Bronchial epithelial cell (primary cell): ENCODE results near the gene ITPRIP. TPM values are rescaled to one million over a fixed set of nuclear protein-coding genes. Genes with fewer than 3 reads are reported as not detected.
A peak's percentile ranks its signal among the peaks of the same experiment; 100 is the strongest.

ENCODE experiments used
- DNase-seq: peaks from one replicate; pipeline ENCODE4 v3.0.0-alpha.2; 2010; ENCODE audit warnings: low read depth
- FAIRE-seq: peaks from 2 replicates; lab custom pipeline; 2011; peaks lifted over from hg19 to GRCh38; lab: Jason Lieb, UNC
- H3K27me3 ChIP-seq: 2 replicates; pipeline ENCODE4 v1.5.1; 2011; ENCODE audit warnings: low read length; ENCODE audit not compliant: control insufficient read depth, insufficient read depth
- H3K36me3 ChIP-seq: 2 replicates; pipeline ENCODE4 v1.5.1; 2011; ENCODE audit warnings: low read length; ENCODE audit not compliant: control insufficient read depth, insufficient read depth
- H3K4me3 ChIP-seq: 2 replicates; pipeline ENCODE4 v1.5.1; 2011; ENCODE audit warnings: mild to moderate bottlenecking, low read depth, low read length, control low read depth
- total RNA-seq: library from RNA; depleted of rRNA; stranded (reverse); fragments of >200 nt; gene quantifications from 2 replicates; pipeline ENCODE4 v1.2.1, GENCODE V29; 2014
- TF ChIP-seq, protein P1 (sequence below): IDR thresholded peaks from 2 replicates; pipeline ENCODE4 v1.5.1; 2011; ENCODE audit warnings: mild to moderate bottlenecking, moderate library complexity, low read length, control low read depth, inconsistent platforms; ENCODE audit not compliant: insufficient read depth, severe bottlenecking

The ITPRIP gene
- total RNA-seq, 1 donor from 2014 or later, result 12.9 TPM

DNA sequence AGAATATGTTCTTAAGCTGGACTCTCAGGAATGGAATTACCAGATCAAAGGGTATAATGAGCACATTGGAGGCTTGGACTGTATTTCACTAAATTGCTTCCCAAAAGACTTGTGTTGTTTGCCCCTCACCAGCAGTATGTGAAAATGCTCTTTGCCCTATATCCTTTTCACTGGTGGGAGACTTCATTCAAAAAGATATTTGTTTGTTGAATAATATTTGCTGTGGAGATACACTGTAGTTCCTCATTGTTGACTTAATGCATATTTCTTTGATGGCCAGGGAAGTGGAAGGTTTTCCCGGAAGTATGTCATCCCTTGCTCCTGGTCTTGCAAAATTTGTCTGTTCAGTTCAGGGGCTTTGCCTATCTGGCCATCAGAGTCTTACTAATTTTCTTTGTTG, 49.9 kb downstream of the ITPRIP start:
- H3K4me3 ChIP-seq, result no peak overlapping the region
- TF ChIP-seq, protein P1, sequence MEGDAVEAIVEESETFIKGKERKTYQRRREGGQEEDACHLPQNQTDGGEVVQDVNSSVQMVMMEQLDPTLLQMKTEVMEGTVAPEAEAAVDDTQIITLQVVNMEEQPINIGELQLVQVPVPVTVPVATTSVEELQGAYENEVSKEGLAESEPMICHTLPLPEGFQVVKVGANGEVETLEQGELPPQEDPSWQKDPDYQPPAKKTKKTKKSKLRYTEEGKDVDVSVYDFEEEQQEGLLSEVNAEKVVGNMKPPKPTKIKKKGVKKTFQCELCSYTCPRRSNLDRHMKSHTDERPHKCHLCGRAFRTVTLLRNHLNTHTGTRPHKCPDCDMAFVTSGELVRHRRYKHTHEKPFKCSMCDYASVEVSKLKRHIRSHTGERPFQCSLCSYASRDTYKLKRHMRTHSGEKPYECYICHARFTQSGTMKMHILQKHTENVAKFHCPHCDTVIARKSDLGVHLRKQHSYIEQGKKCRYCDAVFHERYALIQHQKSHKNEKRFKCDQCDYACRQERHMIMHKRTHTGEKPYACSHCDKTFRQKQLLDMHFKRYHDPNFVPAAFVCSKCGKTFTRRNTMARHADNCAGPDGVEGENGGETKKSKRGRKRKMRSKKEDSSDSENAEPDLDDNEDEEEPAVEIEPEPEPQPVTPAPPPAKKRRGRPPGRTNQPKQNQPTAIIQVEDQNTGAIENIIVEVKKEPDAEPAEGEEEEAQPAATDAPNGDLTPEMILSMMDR, result no peak
- FAIRE-seq, result no peak
- no peak for DNase-seq
- no peaks in the 10 kb centered on the region for H3K27me3 ChIP-seq
- no peaks in the 10 kb centered on the region for H3K36me3 ChIP-seq

DNA sequence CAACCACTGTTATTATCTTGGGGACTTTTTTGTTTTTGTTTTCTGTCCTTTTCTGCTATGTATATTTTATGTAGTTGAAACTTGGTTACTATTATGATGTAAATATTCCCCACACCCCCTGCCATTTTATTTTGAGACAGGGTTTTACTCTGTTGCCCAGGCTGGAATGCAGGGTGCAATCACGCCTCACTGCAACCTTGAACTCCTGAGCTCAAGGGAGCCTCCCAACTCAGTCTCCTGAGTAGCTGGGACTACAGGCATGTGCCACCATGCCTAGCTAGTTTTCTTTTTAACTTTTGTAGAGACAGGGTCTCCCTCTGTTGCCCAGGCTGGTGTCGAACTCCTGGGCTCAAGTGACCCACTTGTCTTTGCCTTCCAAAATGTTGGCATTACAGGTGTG, 51.3 kb downstream of the ITPRIP start:
- Histone ChIP-seq H3K27me3 (no peaks in the 10 kb centered on the region), H3K4me3 (no peak overlapping the region), H3K36me3 (no peaks in the 10 kb centered on the region)
- DNase-seq (no peak), FAIRE-seq (no peak)
- TF ChIP-seq, protein P1, result no peak

DNA sequence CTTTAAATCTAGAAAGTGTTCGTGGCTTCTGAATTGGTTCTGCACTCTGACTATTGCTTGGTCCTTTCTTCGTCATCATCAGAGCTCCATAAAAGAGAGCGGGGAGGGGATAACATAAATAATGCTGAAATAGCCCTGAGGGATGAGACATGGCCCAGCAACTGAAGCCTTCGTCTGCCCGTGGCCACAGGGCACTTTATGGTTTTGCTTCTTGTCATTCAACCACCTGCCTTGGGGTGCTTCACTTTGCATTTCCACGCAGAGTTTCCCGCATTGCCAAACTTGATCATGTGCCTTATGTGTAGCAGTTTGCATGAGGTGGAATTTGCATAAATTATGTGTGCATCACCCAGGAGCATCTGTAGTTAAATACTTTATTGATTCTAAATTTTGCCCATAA, 53.4 kb downstream of the ITPRIP start:
- Histone ChIP-seq H3K36me3 (no peaks in the 10 kb centered on the region), H3K4me3 (no peak overlapping the region), H3K27me3 (no peaks in the 10 kb centered on the region)
- no peak for DNase-seq
- TF ChIP-seq, protein P1, result no peak
- no peak for FAIRE-seq

DNA sequence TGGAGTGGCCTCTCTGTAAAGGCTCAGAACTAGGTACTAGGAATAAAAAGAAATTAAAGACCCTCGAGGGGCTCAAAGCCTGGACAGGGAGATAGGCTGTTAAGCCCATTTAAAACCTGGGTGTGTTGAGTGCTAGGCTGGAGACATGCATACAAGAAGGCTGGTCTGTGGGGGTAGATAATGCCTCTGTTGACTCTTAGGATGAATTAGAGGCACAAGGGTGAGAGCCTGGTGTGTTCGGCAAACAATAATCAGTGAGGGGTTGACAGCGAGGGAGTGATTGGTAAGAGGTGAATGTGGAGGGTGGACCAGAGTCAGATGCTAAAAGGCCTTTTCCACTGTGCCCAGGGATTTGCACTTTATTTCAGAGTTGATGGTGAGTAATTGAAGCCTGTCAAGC, 56.6 kb downstream of the ITPRIP start:
- TF ChIP-seq, protein P1, result no peak
- DNase-seq (no peak), FAIRE-seq (no peak)
- H3K36me3 ChIP-seq, result no peaks in the 10 kb centered on the region
- no peaks in the 10 kb centered on the region for H3K27me3 ChIP-seq
- no peak overlapping the region for H3K4me3 ChIP-seq

DNA sequence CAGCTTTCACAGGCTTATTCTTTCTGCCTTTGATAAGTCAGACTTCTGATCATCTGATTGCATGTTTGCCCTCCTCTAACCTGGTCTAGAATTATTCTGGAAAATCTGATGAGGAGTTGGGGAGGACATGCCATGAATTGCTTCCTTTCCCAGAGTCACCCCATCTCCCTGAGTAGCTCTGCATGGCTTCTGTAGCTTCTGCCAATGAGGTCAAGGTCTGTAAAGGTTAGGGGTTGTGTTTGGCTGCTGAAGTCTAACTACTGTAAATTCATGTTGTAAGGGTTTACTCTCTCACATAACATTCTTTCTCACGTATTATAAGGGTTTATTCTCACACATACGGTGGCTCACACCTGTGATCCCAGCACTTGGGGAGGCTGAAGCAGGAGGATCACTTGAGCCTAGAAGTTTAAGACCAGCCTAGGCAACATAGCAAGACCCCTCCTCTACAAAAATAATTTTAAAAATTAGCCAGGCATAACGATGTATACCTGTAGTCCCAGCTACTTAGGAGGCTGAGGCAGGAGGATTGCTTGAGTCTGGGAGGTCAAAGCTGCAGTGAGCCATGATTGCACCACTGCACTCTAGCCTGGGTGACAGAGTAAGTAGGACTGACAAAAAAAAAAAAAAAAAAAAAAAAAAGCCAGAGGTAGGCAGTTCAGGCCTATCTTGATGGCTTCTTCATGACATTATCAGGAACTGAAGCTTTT, 58.6 kb downstream of the ITPRIP start:
- DNase-seq (no peak), FAIRE-seq (no peak)
- Histone ChIP-seq H3K36me3 (no peaks in the 10 kb centered on the region), H3K27me3 (no peaks in the 10 kb centered on the region), H3K4me3 (no peak overlapping the region)
- TF ChIP-seq, protein P1, result no peak

DNA sequence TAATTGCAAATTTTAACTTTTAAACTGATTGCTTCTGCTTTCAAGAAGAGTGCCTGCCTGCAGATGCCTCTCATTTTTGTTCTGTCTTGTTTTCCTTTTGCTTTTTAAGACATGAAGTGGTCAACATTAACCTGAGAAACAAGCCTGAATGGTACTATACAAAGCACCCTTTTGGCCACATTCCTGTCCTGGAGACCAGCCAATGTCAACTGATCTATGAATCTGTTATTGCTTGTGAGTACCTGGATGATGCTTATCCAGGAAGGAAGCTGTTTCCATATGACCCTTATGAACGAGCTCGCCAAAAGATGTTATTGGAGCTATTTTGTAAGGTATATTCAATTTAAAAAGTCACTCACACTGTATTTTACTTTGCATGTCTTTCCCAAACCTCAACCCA, 60.5 kb downstream of the ITPRIP start:
- no peaks in the 10 kb centered on the region for H3K27me3 ChIP-seq
- peak; percentile 34 for DNase-seq
- H3K4me3 ChIP-seq, result no peak overlapping the region
- no peaks in the 10 kb centered on the region for H3K36me3 ChIP-seq
- FAIRE-seq, result no peak
- TF ChIP-seq, protein P1, result no peak
